ENCODE data around the gene UMOD. TPM values are rescaled to one million over a fixed set of nuclear protein-coding genes. Genes with fewer than 3 reads are reported as not detected.

UMOD gene
- total RNA-seq (not detected), total RNA-seq (0 to 0.46 reads per million in 2 donors)

DNA sequence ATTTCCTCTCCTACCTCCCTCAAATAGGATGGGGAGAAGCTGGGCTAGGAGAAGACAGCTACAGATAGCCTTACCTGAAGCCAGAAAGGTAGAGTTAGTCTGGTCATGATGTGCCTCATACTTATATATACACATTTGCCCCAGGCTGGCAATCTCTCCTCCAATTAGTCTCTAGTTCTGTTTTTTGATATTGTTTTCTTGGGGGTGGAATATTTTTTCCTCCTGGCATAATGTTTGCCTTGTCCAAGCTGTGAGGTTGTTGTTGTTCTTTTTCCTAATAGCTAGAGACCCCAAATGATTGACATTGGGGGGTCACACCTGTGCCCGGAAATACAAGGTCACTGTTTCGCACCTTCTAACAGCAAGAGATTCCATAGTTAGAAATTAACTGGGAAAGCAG is at the start of gene UMOD:
UMOD (minus strand) TSS at position 101 of the 400 bp plus-strand sequence. CDS start 1,978 bp downstream, outside the sequence.
- no peak within 1 kb of the TSS for H3K27ac Mint-ChIP-seq
- H3K4me1 Mint-ChIP-seq: no peaks in the 10 kb centered on the region
- H3K36me3 Mint-ChIP-seq (ENCODE audit: low read depth): no peaks in the 10 kb centered on the region
- DNase-seq: no peak
- no peaks in the 10 kb centered on the region for H3K9me3 ChIP-seq (ENCODE audit: control insufficient read depth, low read length, poor library complexity, severe bottlenecking)
- no peak within 1 kb of the TSS for H3K4me3 Mint-ChIP-seq
- H3K27me3 Mint-ChIP-seq: peaks cover 11% of the 10 kb centered on the region
- no peak for ATAC-seq

- Mint-ChIP-seq H3K4me1 (no peaks in the 10 kb centered on the region), H3K36me3 (ENCODE audit: low read depth) (no peaks in the 10 kb centered on the region), H3K27ac (no peak overlapping the region), H3K4me3 (no peak overlapping the region), H3K27me3 (peaks cover 13% of the 10 kb centered on the region)
- no peak for DNase-seq
- ATAC-seq: no peak
- no peaks in the 10 kb centered on the region for H3K9me3 ChIP-seq (ENCODE audit: control insufficient read depth, low read length, poor library complexity, severe bottlenecking)
Measured at GRCh38 chr16:20401475-20402016, 49.0 kb upstream of the UMOD start.

DNA sequence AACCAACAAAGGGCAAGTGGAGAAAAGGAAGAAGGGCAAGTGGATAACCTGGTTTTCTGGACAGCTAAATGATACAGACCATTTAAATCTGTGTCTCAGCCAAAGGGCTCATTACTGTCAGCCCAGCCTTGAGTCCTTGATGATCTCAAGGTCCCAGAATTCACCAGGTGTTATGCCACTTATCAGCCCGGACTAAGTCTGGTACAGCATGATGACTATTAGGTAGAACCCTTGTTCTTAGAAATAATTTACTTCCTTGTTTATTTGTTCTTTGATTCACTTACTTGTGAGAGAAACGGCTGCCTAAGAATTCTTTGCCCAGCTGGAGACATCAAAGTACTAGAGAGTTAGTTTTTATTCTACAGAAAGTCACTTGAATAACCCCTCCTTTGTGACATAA is 48.6 kb upstream of the UMOD start:
- no peak for DNase-seq
- Mint-ChIP-seq H3K36me3 (ENCODE audit: low read depth) (no peaks in the 10 kb centered on the region), H3K4me1 (no peaks in the 10 kb centered on the region), H3K27me3 (peaks cover 9% of the 10 kb centered on the region), H3K4me3 (no peak overlapping the region), H3K27ac (no peak overlapping the region)
- no peak for ATAC-seq
- no peaks in the 10 kb centered on the region for H3K9me3 ChIP-seq (ENCODE audit: control insufficient read depth, low read length, poor library complexity, severe bottlenecking)

GRCh38 chr16:20399185-20399584 is 46.7 kb upstream of the UMOD start:
- no peak for ATAC-seq
- Mint-ChIP-seq H3K36me3 (ENCODE audit: low read depth) (no peaks in the 10 kb centered on the region), H3K4me1 (no peaks in the 10 kb centered on the region), H3K27me3 (peaks cover 4% of the 10 kb centered on the region), H3K4me3 (no peak overlapping the region), H3K27ac (no peak overlapping the region)
- DNase-seq: no peak
- H3K9me3 ChIP-seq (ENCODE audit: control insufficient read depth, low read length, poor library complexity, severe bottlenecking): no peaks in the 10 kb centered on the region

DNA sequence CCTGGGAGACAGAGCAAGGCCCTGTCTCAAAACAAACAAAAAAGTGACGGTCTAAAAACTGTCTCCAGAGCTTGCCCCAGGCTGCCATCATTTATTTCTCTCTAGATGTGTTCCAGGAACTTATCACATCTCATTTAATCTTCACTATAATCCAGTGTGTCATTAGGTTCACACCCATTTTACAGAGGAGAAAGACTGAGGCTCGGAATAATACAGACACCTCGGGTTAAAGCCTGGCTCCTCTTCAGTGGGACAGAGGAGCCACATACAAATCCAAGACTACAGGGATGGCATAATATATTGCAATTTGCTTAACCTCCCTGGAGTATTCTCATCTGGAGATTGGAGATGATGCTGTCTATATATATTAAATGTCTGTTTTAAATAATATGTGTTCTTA is 46.1 kb upstream of the UMOD start:
- no peak overlapping the region for H3K27ac Mint-ChIP-seq
- ATAC-seq (no peak), DNase-seq (no peak)
- H3K4me3 Mint-ChIP-seq: no peak overlapping the region
- no peaks in the 10 kb centered on the region for H3K36me3 Mint-ChIP-seq (ENCODE audit: low read depth)
- H3K27me3 Mint-ChIP-seq: peaks cover 4% of the 10 kb centered on the region
- H3K4me1 Mint-ChIP-seq: no peaks in the 10 kb centered on the region
- no peaks in the 10 kb centered on the region for H3K9me3 ChIP-seq (ENCODE audit: control insufficient read depth, low read length, poor library complexity, severe bottlenecking)

DNA sequence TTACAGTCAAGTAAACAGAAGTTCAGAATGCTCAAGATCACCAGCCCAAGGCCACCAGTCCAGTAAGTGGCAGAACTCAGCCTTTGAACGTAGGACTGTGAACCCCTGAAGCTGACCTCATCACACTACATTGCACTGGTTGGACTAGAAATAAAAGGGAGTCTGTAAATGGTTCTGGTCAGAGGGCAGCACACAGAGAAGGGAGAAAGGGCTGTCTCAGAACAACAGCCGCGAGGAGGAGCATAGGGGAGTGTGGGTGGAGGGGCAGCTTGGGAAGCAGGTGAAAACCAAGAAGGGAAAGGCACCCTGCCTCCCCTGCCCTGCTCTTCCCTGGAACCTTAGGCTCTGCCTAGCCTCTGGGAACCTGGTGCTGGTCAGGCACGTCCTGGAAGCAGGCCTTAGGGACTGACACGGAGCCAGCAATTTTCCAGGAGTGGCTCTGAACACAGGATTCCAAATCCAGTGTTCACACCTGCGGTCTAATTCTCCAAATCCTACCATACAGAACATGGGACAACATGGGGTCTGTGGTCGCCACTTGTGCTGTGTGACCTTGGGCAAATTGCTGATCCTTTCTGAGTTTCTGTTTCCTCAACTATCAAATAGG is 45.1 kb upstream of the UMOD start:
- Mint-ChIP-seq H3K4me3 (no peak overlapping the region), H3K27me3 (peaks cover under 1% of the 10 kb centered on the region), H3K27ac (no peak overlapping the region), H3K36me3 (ENCODE audit: low read depth) (no peaks in the 10 kb centered on the region), H3K4me1 (no peaks in the 10 kb centered on the region)
- ATAC-seq: no peak
- DNase-seq: no peak
- H3K9me3 ChIP-seq (ENCODE audit: control insufficient read depth, low read length, poor library complexity, severe bottlenecking): no peaks in the 10 kb centered on the region

- no peaks in the 10 kb centered on the region for H3K4me1 Mint-ChIP-seq
- H3K27me3 Mint-ChIP-seq: no peaks in the 10 kb centered on the region
- no peak overlapping the region for H3K27ac Mint-ChIP-seq
- H3K36me3 Mint-ChIP-seq (ENCODE audit: low read depth): no peaks in the 10 kb centered on the region
- no peak overlapping the region for H3K4me3 Mint-ChIP-seq
- DNase-seq (no peak), ATAC-seq (no peak)
- no peaks in the 10 kb centered on the region for H3K9me3 ChIP-seq (ENCODE audit: control insufficient read depth, low read length, poor library complexity, severe bottlenecking)
Measured at GRCh38 chr16:20396846-20397467, 44.4 kb upstream of the UMOD start.

DNA sequence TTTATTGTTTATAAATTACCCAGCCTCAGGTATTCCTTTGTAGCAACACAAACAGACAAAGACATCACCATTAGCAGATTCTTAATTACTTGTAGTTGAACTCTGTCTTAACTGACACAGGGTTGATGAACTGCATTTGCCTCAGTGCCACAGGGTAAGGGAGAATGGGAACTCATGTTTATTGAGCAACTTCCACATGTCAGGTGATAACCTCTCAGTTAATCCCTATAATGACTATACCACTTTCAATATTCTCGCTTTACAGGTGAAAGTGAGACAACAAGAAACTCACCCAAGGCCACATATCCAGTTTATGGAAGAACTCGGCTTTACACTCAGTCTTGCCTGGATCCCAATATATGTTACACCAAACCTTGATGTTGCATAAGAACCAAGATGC is 43.4 kb upstream of the UMOD start:
- Mint-ChIP-seq H3K27ac (no peak overlapping the region), H3K36me3 (ENCODE audit: low read depth) (no peaks in the 10 kb centered on the region), H3K4me3 (no peak overlapping the region), H3K4me1 (no peaks in the 10 kb centered on the region), H3K27me3 (no peaks in the 10 kb centered on the region)
- ATAC-seq (no peak), DNase-seq (no peak)
- no peaks in the 10 kb centered on the region for H3K9me3 ChIP-seq (ENCODE audit: control insufficient read depth, low read length, poor library complexity, severe bottlenecking)

DNA sequence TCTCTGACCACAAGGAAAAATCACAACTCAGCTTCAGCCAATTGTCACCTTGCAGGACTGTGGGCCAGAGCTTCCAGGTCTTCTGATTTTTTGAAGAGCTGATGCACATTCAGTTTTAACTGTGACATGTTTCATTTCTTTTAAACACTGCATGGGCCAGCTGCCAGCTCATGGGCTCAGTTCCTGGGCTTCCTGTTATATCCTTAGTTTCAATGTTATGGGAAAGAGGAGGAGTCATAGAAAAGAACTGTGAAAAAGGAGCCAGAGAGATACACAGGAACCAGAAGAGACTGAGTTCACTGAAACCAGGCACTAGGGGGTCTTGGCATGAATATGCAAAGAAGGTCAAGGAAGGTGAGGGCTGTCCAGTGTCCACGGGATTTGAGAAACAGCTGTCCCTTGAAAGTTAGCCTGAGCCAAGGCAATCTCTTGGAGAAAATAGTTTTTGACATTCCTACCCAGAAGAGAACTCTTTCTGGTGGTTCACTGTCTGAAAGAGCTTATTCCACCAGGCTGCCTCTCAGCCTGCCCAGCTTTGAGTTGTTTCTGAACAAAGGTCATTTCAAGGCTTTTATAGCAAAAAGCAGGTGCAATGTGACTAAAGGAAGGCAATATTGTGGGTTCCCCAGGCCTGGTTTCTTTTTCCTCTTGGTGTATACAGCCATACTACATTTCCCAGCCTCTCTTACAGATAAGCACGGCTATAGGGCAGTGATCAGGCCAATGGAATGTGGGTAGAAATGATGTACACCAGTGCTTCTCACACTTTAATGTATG is 41.5 kb upstream of the UMOD start:
- no peak overlapping the region for H3K4me3 Mint-ChIP-seq
- no peak overlapping the region for H3K27ac Mint-ChIP-seq
- no peak for ATAC-seq
- H3K9me3 ChIP-seq (ENCODE audit: control insufficient read depth, low read length, poor library complexity, severe bottlenecking): no peaks in the 10 kb centered on the region
- no peak for DNase-seq
- H3K36me3 Mint-ChIP-seq (ENCODE audit: low read depth): no peaks in the 10 kb centered on the region
- no peaks in the 10 kb centered on the region for H3K4me1 Mint-ChIP-seq
- H3K27me3 Mint-ChIP-seq: no peaks in the 10 kb centered on the region

- no peaks in the 10 kb centered on the region for H3K9me3 ChIP-seq (ENCODE audit: control insufficient read depth, low read length, poor library complexity, severe bottlenecking)
- ATAC-seq: no peak
- Mint-ChIP-seq H3K27ac (no peak overlapping the region), H3K4me3 (no peak overlapping the region), H3K27me3 (peaks cover 14% of the 10 kb centered on the region), H3K36me3 (ENCODE audit: low read depth) (no peaks in the 10 kb centered on the region), H3K4me1 (no peaks in the 10 kb centered on the region)
- DNase-seq: no peak
Measured at GRCh38 chr16:20391045-20391444, 38.5 kb upstream of the UMOD start.

DNA sequence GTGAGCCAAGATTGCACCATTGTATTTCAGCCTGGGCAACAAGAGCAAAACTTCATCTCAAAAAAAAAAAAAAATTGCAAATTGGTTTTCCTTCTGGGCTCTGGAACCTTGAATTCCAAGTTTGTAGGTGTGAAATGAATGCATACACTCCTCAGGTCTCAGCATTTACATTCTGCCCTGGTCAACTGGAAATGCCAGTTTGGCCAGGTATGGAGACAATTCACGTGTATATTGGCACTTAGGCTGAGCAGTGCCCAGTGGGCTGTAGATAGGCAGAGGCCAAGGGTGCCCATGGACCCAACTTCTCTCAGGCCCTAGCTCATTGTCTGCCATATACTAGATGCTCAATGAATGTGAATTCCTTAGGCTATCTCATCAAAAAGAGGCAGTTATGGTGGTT is 36.3 kb upstream of the UMOD start:
- H3K36me3 Mint-ChIP-seq (ENCODE audit: low read depth): no peaks in the 10 kb centered on the region

DNA sequence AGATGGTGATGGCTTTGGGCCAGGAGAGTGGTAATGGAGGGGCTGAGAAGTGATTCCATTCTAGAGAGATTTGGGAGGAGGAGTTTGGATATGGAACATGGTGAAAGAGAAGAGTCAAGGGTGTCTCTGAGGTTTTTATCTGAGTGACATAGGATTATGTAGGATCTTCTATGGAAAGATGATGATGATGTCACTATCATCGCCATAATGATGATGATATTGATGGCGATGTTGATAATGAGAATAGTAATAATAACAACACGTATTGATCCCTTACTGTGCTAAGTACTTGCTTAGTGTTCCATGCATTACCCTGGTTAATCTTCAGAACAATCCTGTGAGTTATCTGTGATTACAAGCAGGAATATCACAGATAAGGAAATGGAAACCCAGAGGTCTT is 35.5 kb upstream of the UMOD start:
- no peaks in the 10 kb centered on the region for H3K36me3 Mint-ChIP-seq (ENCODE audit: low read depth)
- ATAC-seq: no peak
- H3K4me3 Mint-ChIP-seq: no peak overlapping the region

More for the DNA sequence above, 36.3 kb upstream of the UMOD start:
- DNase-seq: no peak
- H3K9me3 ChIP-seq (ENCODE audit: control insufficient read depth, low read length, poor library complexity, severe bottlenecking): no peaks in the 10 kb centered on the region
- Mint-ChIP-seq H3K4me1 (no peaks in the 10 kb centered on the region), H3K27ac (no peak overlapping the region), H3K4me3 (no peak overlapping the region), H3K27me3 (peaks cover 14% of the 10 kb centered on the region)
- no peak for ATAC-seq

More for the DNA sequence above, 35.5 kb upstream of the UMOD start:
- H3K9me3 ChIP-seq (ENCODE audit: control insufficient read depth, low read length, poor library complexity, severe bottlenecking): no peaks in the 10 kb centered on the region
- DNase-seq: no peak
- peaks cover 14% of the 10 kb centered on the region for H3K27me3 Mint-ChIP-seq
- H3K4me1 Mint-ChIP-seq: peaks cover 4% of the 10 kb centered on the region
- H3K27ac Mint-ChIP-seq: no peak overlapping the region
